ENCODE results near the gene NELFCD. TPM values are rescaled to one million over a fixed set of nuclear protein-coding genes. Genes with fewer than 3 reads are reported as not detected.
A peak's percentile ranks its signal among the peaks of the same experiment; 100 is the strongest.

NELFCD gene
- total and polyA plus RNA-seq, 10 of the 15 experiments (the other 5 are each of a cell fraction or from before 2014, with no cell fraction given), result 8.9 to 109 (median 82.9) TPM

- TF ChIP-seq ZBTB33 (IDR thresholded peaks at IDR 0.05) (no peak), BACH1 (IDR thresholded peaks at IDR 0.05; ENCODE audit: borderline replicate concordance) (peak; percentile 70), ATF2 (IDR thresholded peaks at IDR 0.05; ENCODE audit: low read length) (no peak), STAT3 (IDR thresholded peaks at IDR 0.05; ENCODE audit: low read depth, low read length) (no peak), NKRF (conservative IDR thresholded peaks at IDR 0.05) (no peak), IKZF1 (conservative IDR thresholded peaks at IDR 0.05) (peak; percentile 99), POLR2A (IDR thresholded peaks at IDR 0.05; ENCODE audit: low read depth, low read length) (peak; percentile 78), EED (IDR thresholded peaks at IDR 0.05; ENCODE audit: low read depth) (no peak), ELK1 (IDR thresholded peaks at IDR 0.05; ENCODE audit: low read depth, low read length) (no peak), CTCF (IDR thresholded peaks at IDR 0.05 in 2 of 3, conservative IDR thresholded peaks at IDR 0.05 in 1 of 3; ENCODE audit: control insufficient read depth in 2 of 3, extremely low read depth in 1 of 3, insufficient read depth in 1 of 3, low read depth in 3 of 3, low read length in 3 of 3) (no peak), RELA (IDR thresholded peaks at IDR 0.05; ENCODE audit: borderline replicate concordance, partially characterized antibody) (no peak), IKZF2 (IDR thresholded peaks at IDR 0.05) (no peak), USF1 (IDR thresholded peaks at IDR 0.05; ENCODE audit: borderline replicate concordance, extremely low read length, insufficient read depth, low read depth, low read length) (no peak), ATF3 (IDR thresholded peaks at IDR 0.05; ENCODE audit: borderline replicate concordance, extremely low read depth, low read depth, low read length) (no peak), IRF5 (IDR thresholded peaks at IDR 0.05; ENCODE audit: borderline replicate concordance) (no peak), NR2F1 (conservative IDR thresholded peaks at IDR 0.05) (peak; percentile 93)
Observed at GRCh38 chr20:59042796-59043631, 62.0 kb downstream of the NELFCD start (continued).
